GM12878 (cell line): ENCODE measurements around the gene GCC1. TPM values are rescaled to one million over a fixed set of nuclear protein-coding genes. Genes with fewer than 3 reads are reported as not detected.

Experiments used
- ATAC-seq: fragments of 200-7000 bp; cut with Tn5 transposase; 3 replicates; pipeline ENCODE4 v1.9.1; 2020; ENCODE audit warnings: mild to moderate bottlenecking, moderate library complexity
- BruUV-seq: library from RNA; stranded (reverse); fragments of 400-500 nt; replicated peaks from 2 replicates; lab custom pipeline; 2021; lab: Mats Ljungman, UMichigan
- CTCF ChIA-PET: fragments of 300-600 bp; sonication (Branson Sonifier 250); formaldehyde crosslinking; extraction: SDS; loops from one replicate; lab custom pipeline; 2021; ENCODE audit warnings: inconsistent platforms; lab: Yijun Ruan, JAX
- POLR2A ChIA-PET: fragments of 350-600 bp; formaldehyde crosslinking; extraction: SDS; loops from one replicate; lab custom pipeline; 2021; ENCODE audit warnings: inconsistent platforms; lab: Charles Lee
- RAD21 ChIA-PET: fragments of 300-600 bp; sonication (Branson Sonifier 250); formaldehyde crosslinking; loops from one replicate; lab custom pipeline; 2023; ENCODE audit warnings: antibody characterized with exemption; ENCODE audit not compliant: unreplicated experiment; lab: Charles Lee
- SMC1A ChIA-PET: fragments of 300-600 bp; sonication (Branson Sonifier 250); formaldehyde crosslinking; loops from one replicate; lab custom pipeline; 2023; ENCODE audit not compliant: unreplicated experiment, uncharacterized antibody; lab: Charles Lee
- DNase-seq: peaks from one replicate; pipeline ENCODE4 v3.0.0-alpha.2; 2011; ENCODE audit warnings: low read depth, low spot score
- FAIRE-seq: peaks from 3 replicates; lab custom pipeline; 2011; peaks lifted over from hg19 to GRCh38; lab: Jason Lieb, UNC
- H2AFZ ChIP-seq: 2 replicates; pipeline ENCODE4 v1.6.0; 2011; ENCODE audit warnings: low read depth, low read length, control low read depth; ENCODE audit not compliant: control insufficient read depth
- H3K27ac ChIP-seq: 2 replicates; pipeline ENCODE4 v1.5.1; 2011; ENCODE audit warnings: control low read depth; ENCODE audit not compliant: control insufficient read depth, insufficient read depth
- H3K27me3 ChIP-seq, 2 experiments: replicated peaks in 1 of 2; 2 replicates each; pipeline versions ENCODE4 v1.6.0 to v1.6.1; 2011; ENCODE audit warnings: low read length in 1 of 2; ENCODE audit not compliant: control insufficient read depth in 2 of 2, insufficient read depth in 2 of 2
- H3K36me3 ChIP-seq, 2 experiments: 2 replicates each; pipeline ENCODE4 v1.5.1; 2011; ENCODE audit warnings: low read length in 1 of 2; ENCODE audit not compliant: control insufficient read depth in 2 of 2, insufficient read depth in 2 of 2
- H3K4me1 ChIP-seq: 2 replicates; pipeline ENCODE4 v1.6.1; 2011; ENCODE audit warnings: mild to moderate bottlenecking, low read length, moderate library complexity, mixed read lengths; ENCODE audit not compliant: control insufficient read depth, insufficient read depth
- H3K4me2 ChIP-seq: 2 replicates; pipeline ENCODE4 v1.6.0; 2011; ENCODE audit warnings: control low read depth; ENCODE audit not compliant: control insufficient read depth, insufficient read depth
- H3K4me3 ChIP-seq: fragments of 200-600 bp; sonication (generic); 2 replicates; pipeline ENCODE4 v1.5.1; 2016
- H3K79me2 ChIP-seq: 2 replicates; pipeline ENCODE4 v1.6.0; 2011; ENCODE audit warnings: low read length; ENCODE audit not compliant: control insufficient read depth, insufficient read depth
- H3K9ac ChIP-seq: 2 replicates; pipeline ENCODE4 v1.8.0; 2011; ENCODE audit warnings: low read length, control low read depth, mixed read lengths; ENCODE audit not compliant: control insufficient read depth, insufficient read depth
- H3K9me3 ChIP-seq: replicated peaks from 3 replicates; pipeline ENCODE4 v1.5.1; 2011; ENCODE audit warnings: mild to moderate bottlenecking, low read length; ENCODE audit not compliant: control insufficient read depth, insufficient read depth
- H4K20me1 ChIP-seq: 2 replicates; pipeline ENCODE4 v1.6.0; 2011; ENCODE audit not compliant: control insufficient read depth, insufficient read depth
- CBX3 ChIP-seq: fragments of 200-600 bp; sonication (generic); IDR thresholded peaks from 2 replicates; pipeline ENCODE4 v1.6.1; 2016; ENCODE audit warnings: low read depth, borderline replicate concordance
- CREB1 ChIP-seq: IDR thresholded peaks from 2 replicates; pipeline ENCODE4 v1.6.1; 2012; ENCODE audit warnings: low read depth, mild to moderate bottlenecking, inconsistent platforms
- E4F1 ChIP-seq: fragments of 450-650 bp; IDR thresholded peaks from 2 replicates; pipeline ENCODE4 v1.6.1; 2018; ENCODE audit warnings: borderline replicate concordance, mild to moderate bottlenecking; ENCODE audit not compliant: partially characterized antibody
- ETV6 ChIP-seq, 2 experiments: fragments of 450-650 bp in 1 of 2; IDR thresholded peaks in 1 of 2; conservative IDR thresholded peaks in 1 of 2; 2 replicates each; pipeline ENCODE4 v1.6.1; 2014; ENCODE audit warnings: antibody characterized with exemption in 1 of 2, borderline replicate concordance in 1 of 2, low read depth in 1 of 2, mild to moderate bottlenecking in 1 of 2, moderate library complexity in 1 of 2
- LARP7 ChIP-seq: fragments of 450-650 bp; IDR thresholded peaks from 2 replicates; pipeline ENCODE4 v1.6.1; 2017; ENCODE audit warnings: mild to moderate bottlenecking
- PRDM15 ChIP-seq: fragments of 450-650 bp; formaldehyde crosslinking; IDR thresholded peaks from 2 replicates; pipeline ENCODE4 v1.4.0; 2020; ENCODE audit warnings: mild to moderate bottlenecking, moderate library complexity
- SIX5 ChIP-seq: IDR thresholded peaks from 2 replicates; pipeline ENCODE4 v1.6.1; 2011; ENCODE audit warnings: mild to moderate bottlenecking, low read depth, low read length, moderate library complexity; ENCODE audit not compliant: severe bottlenecking
- WGBS: methylation state at CpG from one replicate; pipeline ENCODE4 v1.1.6; 2016; ENCODE audit warnings: low lambda C conversion rate; ENCODE audit not compliant: insufficient replicate concordance, insufficient coverage; ENCODE audit errors: missing lambda C conversion rate; 5-methylcytosine and 5-hydroxymethylcytosine counted together
- in situ Hi-C: fragments of 300-500 bp; cut with MboI; formaldehyde crosslinking; loops from 9 replicates; pipeline ENCODE4 v1.14.3; 2018; ENCODE audit warnings: mixed read lengths
- intact Hi-C: fragments of 100-400 bp; cut with micrococcal nuclease; formaldehyde crosslinking; loops from one replicate; pipeline ENCODE4 v1.14.2; 2022; ENCODE audit not compliant: unreplicated experiment
- polyA plus RNA-seq, 11 experiments: library from polyadenylated mRNA; depleted of rRNA in 4 of 11; unstranded in 6 of 11; stranded (reverse) in 5 of 11; fragments of >200 nt; fragmentation: Nextera tagmentation in 4 of 11; fragmentation: Illumina TruSeq in 1 of 11; extraction: Ambion mirVana in 4 of 11; extraction: Trizol in 1 of 11; gene quantifications; 1 replicate in 1 of 11; 2 replicates in 10 of 11; pipeline versions ENCODE4 v1.2.1 to v1.2.3, GENCODE V29; 2011 to 2016; ENCODE audit warnings: inconsistent platforms in 2 of 11, missing spikeins in 2 of 11, low read depth in 1 of 11
- total RNA-seq, 4 experiments: library from RNA; depleted of rRNA in 3 of 4; stranded (reverse); fragments of >200 nt in 3 of 4; fragmentation: Illumina TruSeq in 1 of 4; extraction: Trizol in 1 of 4; gene quantifications; 2 replicates each; pipeline versions ENCODE4 v1.2.1 to v1.2.3, GENCODE V29; 2013 to 2021

Gene GCC1
- total and polyA plus RNA-seq, 10 of the 15 experiments (the other 5 are each of a cell fraction or from before 2014, with no cell fraction given), result 1.8 to 17.2 (median 9.0) TPM

DNA sequence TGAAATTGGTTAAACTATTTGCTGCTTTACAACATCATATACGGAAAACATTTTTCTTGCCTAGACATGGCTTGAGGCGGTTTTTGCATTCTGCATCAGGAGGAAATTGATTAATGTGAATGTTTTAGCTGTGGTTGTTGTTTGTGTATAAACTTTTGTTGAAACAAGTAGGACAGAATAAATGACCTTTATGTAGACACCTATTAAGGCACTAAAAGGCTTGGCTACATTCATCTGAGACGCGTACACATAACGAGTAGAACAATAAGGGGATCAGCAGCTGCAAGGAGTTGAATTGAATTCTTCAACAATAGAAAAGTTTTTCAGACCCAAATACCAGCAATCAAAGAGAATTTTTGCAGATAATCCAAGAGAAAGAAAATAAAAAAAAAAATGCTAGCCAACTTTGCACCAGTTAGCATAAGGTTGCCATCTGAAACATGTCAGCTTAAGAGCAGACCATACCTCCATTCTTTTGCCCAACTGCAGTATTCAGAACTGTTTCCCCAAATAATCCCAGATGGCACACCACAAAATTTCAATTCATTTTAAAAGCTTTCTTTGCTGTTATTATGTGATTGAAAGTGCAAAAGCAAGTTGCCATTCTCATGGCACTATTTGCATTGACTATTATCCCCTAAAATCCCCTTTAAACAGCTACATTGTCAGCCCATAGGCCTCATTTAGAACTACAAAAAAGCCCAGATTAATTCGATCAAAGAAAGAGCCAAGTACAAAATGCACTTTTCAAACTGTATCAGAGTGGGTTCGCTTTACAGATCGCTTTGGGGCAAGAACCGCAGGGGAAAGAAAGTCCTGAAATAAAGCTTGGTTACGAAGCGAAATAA lies 49.6 kb downstream of the GCC1 start (continued):
- no peak for TF ChIP-seq PRDM15 (CRISPR knock-in tag)
- TF ChIP-seq CBX3, result no peak
- no peak for TF ChIP-seq SIX5
- TF ChIP-seq, all 136 proteins: peak for 0

DNA sequence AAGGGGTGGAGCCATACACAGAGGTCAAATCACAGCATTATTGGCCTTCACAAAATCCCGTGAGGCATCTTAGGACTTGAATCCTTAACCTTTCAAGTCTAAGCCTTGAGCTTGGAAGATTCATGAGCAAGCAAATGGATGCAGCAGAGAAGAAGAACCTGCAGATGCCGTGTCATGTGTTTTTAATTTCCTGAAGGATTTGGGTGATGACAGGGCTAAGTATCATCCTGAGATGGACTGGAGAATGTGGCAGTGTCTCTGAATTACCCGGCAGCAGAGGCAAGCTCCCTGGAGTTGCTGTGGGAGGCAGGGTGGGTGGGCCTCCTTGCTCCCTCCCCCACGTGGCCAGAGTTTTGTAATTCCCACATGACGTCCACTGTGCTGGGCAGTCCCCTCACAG lies 50.8 kb downstream of the GCC1 start:
- ChIA-PET CTCF (interaction anchor here (1.1 kb wide), 1 partner anchor 91 kb away, joined by 5 read pairs; no protein-coding TSS in a partner anchor), POLR2A (no interaction called here), RAD21 (no interaction called here)
- intact Hi-C loops, result no loop called here
- in situ Hi-C loops, result no loop called here
- Histone ChIP-seq H3K9ac (no peak overlapping the region), H3K79me2 (no peaks in the 10 kb centered on the region), H4K20me1 (no peaks in the 10 kb centered on the region), H3K4me2 (no peak overlapping the region), H3K27ac (no peak overlapping the region), H2AFZ (no peak overlapping the region), H3K36me3 (no peaks in the 10 kb centered on the region), H3K4me1 (no peaks in the 10 kb centered on the region), H3K9me3 (no peaks in the 10 kb centered on the region)
- FAIRE-seq, result no peak
- DNase-seq, result no peak
- no peak for ATAC-seq
- no TSS peak for BruUV-seq
- TF ChIP-seq ETV6 (conservative IDR thresholded peaks at IDR 0.05 in 1 of 2, IDR thresholded peaks at IDR 0.05 in 1 of 2; ENCODE audit: borderline replicate concordance in 1 of 2, low read depth in 1 of 2) (no peak), E4F1 (no peak), CREB1 (no peak), LARP7 (no peak)
- TF ChIP-seq, all 136 proteins: peak for 0
- Histone ChIP-seq H3K4me3 (no peak overlapping the region), H3K27me3 (no peaks in the 10 kb centered on the region)
- SMC1A ChIA-PET, result no interaction called here
- 20% methylated on average over 5 of the region's 5 CpGs for WGBS
